Spleen (tissue), 11 donors: ENCODE results near the gene ZNF619. TPM values are rescaled to one million over a fixed set of nuclear protein-coding genes. Genes with fewer than 3 reads are reported as not detected.

Experiments used
- DNase-seq: peaks from one replicate; pipeline ENCODE4 v3.0.0-alpha.2; 2020
- H3K27ac ChIP-seq, 8 donors: fragments of 200-600 bp; sonication (generic) in 7 of 8; 1 replicate in 4 of 8; 2 replicates in 4 of 8; pipeline versions ENCODE4 v1.5.0 to v1.8.0; 2016 to 2021; ENCODE audit warnings: inconsistent platforms in 4 of 8, mild to moderate bottlenecking in 4 of 8, moderate library complexity in 1 of 8
- H3K27me3 ChIP-seq, 7 donors: fragments of 200-600 bp; sonication (generic) in 6 of 7; replicated peaks in 1 of 7; 1 replicate in 4 of 7; 2 replicates in 3 of 7; pipeline versions ENCODE4 v1.5.0 to v1.8.0; 2016 to 2021; ENCODE audit warnings: inconsistent platforms in 3 of 7, mild to moderate bottlenecking in 1 of 7
- H3K36me3 ChIP-seq, 6 donors: fragments of 200-600 bp; sonication (generic) in 5 of 6; 1 replicate in 4 of 6; 2 replicates in 2 of 6; pipeline versions ENCODE4 v1.5.0 to v1.8.0; 2016 to 2021; ENCODE audit warnings: inconsistent platforms in 2 of 6
- H3K4me1 ChIP-seq, 6 donors: fragments of 200-600 bp; sonication (generic) in 5 of 6; 1 replicate in 3 of 6; 2 replicates in 3 of 6; pipeline versions ENCODE4 v1.5.0 to v1.8.0; 2016 to 2021; ENCODE audit warnings: inconsistent platforms in 3 of 6
- H3K4me3 ChIP-seq, 8 donors: fragments of 200-600 bp; sonication (generic) in 7 of 8; 1 replicate in 4 of 8; 2 replicates in 4 of 8; pipeline versions ENCODE4 v1.5.0 to v1.8.0; 2016 to 2021; ENCODE audit warnings: inconsistent platforms in 4 of 8, mild to moderate bottlenecking in 4 of 8, moderate library complexity in 2 of 8
- H3K9me3 ChIP-seq, 8 donors: fragments of 200-600 bp; sonication (generic) in 7 of 8; 1 replicate in 4 of 8; 2 replicates in 4 of 8; pipeline versions ENCODE4 v1.5.0 to v1.8.0; 2016 to 2021; ENCODE audit warnings: inconsistent platforms in 4 of 8
- CTCF ChIP-seq, 11 experiments: fragments of 200-600 bp in 7 of 11; fragments of 450-650 bp in 4 of 11; sonication (generic) in 4 of 11; IDR thresholded peaks in 8 of 11; conservative IDR thresholded peaks in 3 of 11; 1 replicate in 7 of 11; 2 replicates in 4 of 11; pipeline versions ENCODE4 v1.4.0 to v1.8.0; 2016 to 2021; ENCODE audit warnings: antibody characterized with exemption in 11 of 11, inconsistent platforms in 4 of 11, mild to moderate bottlenecking in 1 of 11
- POLR2A ChIP-seq, 3 donors: fragments of 450-650 bp; IDR thresholded peaks; one replicate each; pipeline ENCODE4 v1.5.1; 2017; ENCODE audit warnings: antibody characterized with exemption in 3 of 3, mild to moderate bottlenecking in 1 of 3
- POLR2AphosphoS5 ChIP-seq, 3 donors: sonication (generic); formaldehyde crosslinking; IDR thresholded peaks; one replicate each; pipeline ENCODE4 v1.5.1; 2017; ENCODE audit warnings: antibody characterized with exemption in 3 of 3
- WGBS, 5 donors: extraction: QIAGEN DNeasy Blood & Tissue Kit in 3 of 5; methylation state at CpG; one replicate each; pipeline versions ENCODE4 v1.1.5 to v1.1.7; 2013 to 2018; 5-methylcytosine and 5-hydroxymethylcytosine counted together
- intact Hi-C: fragments of 100-400 bp; cut with DNase I; formaldehyde crosslinking; loops from one replicate; pipeline ENCODE4 v1.15.0; 2023; ENCODE audit warnings: low total_unique reads
- polyA plus RNA-seq, 3 donors: library from polyadenylated mRNA; stranded (reverse); fragments of 200-250 nt; gene quantifications; one replicate each; pipeline ENCODE4 v1.2.1, GENCODE V29; 2013
- total RNA-seq, 7 donors: library from RNA; depleted of rRNA in 3 of 7; stranded (reverse); fragments of >200 nt in 3 of 7; fragmentation: NEBNext Ultra II Directional in 4 of 7; extraction: Animal tissue kit (Norgen Biotek cat#: 25700) in 4 of 7; gene quantifications; one replicate each; pipeline versions ENCODE4 v1.1.0 to v1.2.1, GENCODE V29; 2016 to 2021
- donor health status: healthy with polysubstance abuse.
- donor health status: DM: no; HTN: no; CAD: no; lungs with moderate emphysema.
- donor health status: DM: no; HTN: no; CAD: no.
- donor health status: Bipolar disorder and iron deficiency.
- donor health status: healthy.
- donor health status: DM: no; HTN: no; CAD: no.
- donor health status: DM: yes; HTN: yes; CAD: no.

ZNF619 gene
- total and polyA plus RNA-seq, 10 donors, result 0.89 to 20.3 (median 11.3) TPM

- intact Hi-C loops, result no loop called here
- Histone ChIP-seq H3K9me3 (no peaks in the 10 kb centered on the region), H3K27me3 (no peaks in the 10 kb centered on the region), H3K27ac (no peak overlapping the region), H3K4me1 (no peaks in the 10 kb centered on the region), H3K4me3 (no peak overlapping the region), H3K36me3 (peaks cover 0 to 36% (median 12%) of the 10 kb centered on the region in 6 donors)
- no peak for TF ChIP-seq POLR2A (IDR thresholded peaks at IDR 0.05)
- no peak for TF ChIP-seq CTCF (IDR thresholded peaks at IDR 0.05 in 8 of 11, conservative IDR thresholded peaks at IDR 0.05 in 3 of 11)
- TF ChIP-seq POLR2AphosphoS5 (IDR thresholded peaks at IDR 0.05), result no peak
- DNase-seq, result no peak
- WGBS, 5 donors, result 85 to 98% (median 96%) methylated on average over 1 of the region's 1 CpG
Measured at GRCh38 chr3:40518067-40518466, 41.1 kb downstream of the ZNF619 start.

- H3K9me3 ChIP-seq, result no peaks in the 10 kb centered on the region
- H3K27me3 ChIP-seq, result no peaks in the 10 kb centered on the region
- intact Hi-C loops, result no loop called here
- 87 to 97% (median 91%) methylated on average over 1 of the region's 1 CpG for WGBS, 5 donors
- no peak overlapping the region for H3K4me3 ChIP-seq
- DNase-seq, result no peak
- TF ChIP-seq CTCF (IDR thresholded peaks at IDR 0.05 in 8 of 11, conservative IDR thresholded peaks at IDR 0.05 in 3 of 11) (no peak), POLR2AphosphoS5 (IDR thresholded peaks at IDR 0.05) (no peak), POLR2A (IDR thresholded peaks at IDR 0.05) (no peak)
- H3K4me1 ChIP-seq, result peaks cover 0 to 1% (median 0%) of the 10 kb centered on the region in 6 donors
- H3K27ac ChIP-seq, result no peak overlapping the region
- peaks cover 0 to 34% (median 10%) of the 10 kb centered on the region in 6 donors for H3K36me3 ChIP-seq
Measured at GRCh38 chr3:40518848-40519247, 41.9 kb downstream of the ZNF619 start.

- intact Hi-C loops, result loop anchor here (10.0 kb wide), 1 partner anchor 66 kb away; the partner anchor contains the start of gene RPL14
- WGBS, 5 donors, result 73 to 94% (median 92%) methylated on average over 3 of the region's 3 CpGs
- no peak for DNase-seq
- Histone ChIP-seq H3K27ac (no peak overlapping the region), H3K36me3 (peaks cover 0 to 13% (median 8%) of the 10 kb centered on the region in 6 donors), H3K4me1 (peaks cover 0 to 22% (median 15%) of the 10 kb centered on the region in 6 donors), H3K9me3 (no peaks in the 10 kb centered on the region), H3K4me3 (no peak overlapping the region), H3K27me3 (no peaks in the 10 kb centered on the region)
- no peak for TF ChIP-seq CTCF (IDR thresholded peaks at IDR 0.05 in 8 of 11, conservative IDR thresholded peaks at IDR 0.05 in 3 of 11)
- no peak for TF ChIP-seq POLR2A (IDR thresholded peaks at IDR 0.05)
- TF ChIP-seq POLR2AphosphoS5 (IDR thresholded peaks at IDR 0.05), result no peak
Measured at GRCh38 chr3:40521254-40521653, 44.3 kb downstream of the ZNF619 start.

- Histone ChIP-seq H3K27ac (peak overlapping the region in 7 of 8 donors; percentile 84 to 93 (median 90)), H3K4me3 (no peak overlapping the region), H3K27me3 (no peaks in the 10 kb centered on the region), H3K4me1 (peaks cover 0 to 42% (median 19%) of the 10 kb centered on the region in 6 donors), H3K9me3 (no peaks in the 10 kb centered on the region), H3K36me3 (peaks cover 0 to 27% (median 9%) of the 10 kb centered on the region in 6 donors)
- 74 to 87% (median 76%) methylated on average over 2 of the region's 2 CpGs for WGBS, 5 donors
- TF ChIP-seq POLR2AphosphoS5 (IDR thresholded peaks at IDR 0.05) (no peak), CTCF (IDR thresholded peaks at IDR 0.05 in 8 of 11, conservative IDR thresholded peaks at IDR 0.05 in 3 of 11) (no peak), POLR2A (IDR thresholded peaks at IDR 0.05) (no peak)
- intact Hi-C loops, result loop anchor here (10.0 kb wide), 1 partner anchor 69 kb away; the partner anchor contains the start of gene RPL14
- DNase-seq, result no peak
Measured at GRCh38 chr3:40523781-40524180, 46.9 kb downstream of the ZNF619 start.
